ENCODE data around the gene SNTG2. TPM values are rescaled to one million over a fixed set of nuclear protein-coding genes. Genes with fewer than 3 reads are reported as not detected.

The SNTG2 gene
- total RNA-seq, 2 donors from 2014 or later = 4.1 to 11.9 TPM

- Mint-ChIP-seq H3K27ac (no peak overlapping the region), H3K36me3 (ENCODE audit: low read depth) (no peaks in the 10 kb centered on the region), H3K4me1 (no peaks in the 10 kb centered on the region), H3K9me3 (no peaks in the 10 kb centered on the region), H3K4me3 (no peak overlapping the region), H3K27me3 (ENCODE audit: insufficient read depth) (no peaks in the 10 kb centered on the region)
- no peaks in the 10 kb centered on the region for H3K27me3 ChIP-seq (ENCODE audit: control insufficient read depth, insufficient read depth, low read length, poor library complexity, severe bottlenecking)
- H3K4me3 ChIP-seq (ENCODE audit: low read length) = no peak overlapping the region
- no peak for DNase-seq
- H3K27ac ChIP-seq (ENCODE audit: low read depth, low read length) = no peak overlapping the region
- H3K36me3 ChIP-seq (ENCODE audit: control insufficient read depth, insufficient read depth, low read length) = no peaks in the 10 kb centered on the region
- TF ChIP-seq CTCF (conservative IDR thresholded peaks at IDR 0.05) = no peak
- no peaks in the 10 kb centered on the region for H3K4me1 ChIP-seq (ENCODE audit: control insufficient read depth, insufficient read depth, low read length)
- 86 to 94% methylated on average over 5 to 10 of the region's 10 CpGs for WGBS, 2 experiments (ENCODE audit: insufficient coverage in 1 of 2, insufficient read length in 1 of 2)
- no peak overlapping the region for H3K9ac ChIP-seq (ENCODE audit: extremely low read depth, low read length, poor library complexity, severe bottlenecking)
- H3K9me3 ChIP-seq (ENCODE audit: control insufficient read depth, low read length) = no peaks in the 10 kb centered on the region
Measured at GRCh38 chr2:1256632-1257324, 306.1 kb downstream of the SNTG2 start.

GRCh38 chr2:1257334-1257733 is 306.7 kb downstream of the SNTG2 start:
- Histone ChIP-seq H3K27me3 (ENCODE audit: control insufficient read depth, insufficient read depth, low read length, poor library complexity, severe bottlenecking) (no peaks in the 10 kb centered on the region), H3K4me1 (ENCODE audit: control insufficient read depth, insufficient read depth, low read length) (no peaks in the 10 kb centered on the region), H3K36me3 (ENCODE audit: control insufficient read depth, insufficient read depth, low read length) (no peaks in the 10 kb centered on the region), H3K9ac (ENCODE audit: extremely low read depth, low read length, poor library complexity, severe bottlenecking) (no peak overlapping the region), H3K27ac (ENCODE audit: low read depth, low read length) (no peak overlapping the region), H3K4me3 (ENCODE audit: low read length) (no peak overlapping the region), H3K9me3 (ENCODE audit: control insufficient read depth, low read length) (no peaks in the 10 kb centered on the region)
- Mint-ChIP-seq H3K4me3 (no peak overlapping the region), H3K4me1 (no peaks in the 10 kb centered on the region), H3K36me3 (ENCODE audit: low read depth) (no peaks in the 10 kb centered on the region), H3K9me3 (no peaks in the 10 kb centered on the region), H3K27ac (no peak overlapping the region), H3K27me3 (ENCODE audit: insufficient read depth) (no peaks in the 10 kb centered on the region)
- no peak for DNase-seq
- TF ChIP-seq CTCF (conservative IDR thresholded peaks at IDR 0.05) = no peak
- 89% methylated on average over 5 to 11 of the region's 11 CpGs for WGBS, 2 experiments (ENCODE audit: insufficient coverage in 1 of 2, insufficient read length in 1 of 2)

GRCh38 chr2:1259746-1260145 is 309.1 kb downstream of the SNTG2 start:
- Mint-ChIP-seq H3K4me3 (no peak overlapping the region), H3K4me1 (no peaks in the 10 kb centered on the region), H3K27me3 (ENCODE audit: insufficient read depth) (no peaks in the 10 kb centered on the region), H3K9me3 (no peaks in the 10 kb centered on the region), H3K36me3 (ENCODE audit: low read depth) (no peaks in the 10 kb centered on the region), H3K27ac (no peak overlapping the region)
- Histone ChIP-seq H3K27ac (ENCODE audit: low read depth, low read length) (no peak overlapping the region), H3K4me3 (ENCODE audit: low read length) (no peak overlapping the region), H3K9ac (ENCODE audit: extremely low read depth, low read length, poor library complexity, severe bottlenecking) (no peak overlapping the region), H3K4me1 (ENCODE audit: control insufficient read depth, insufficient read depth, low read length) (no peaks in the 10 kb centered on the region), H3K36me3 (ENCODE audit: control insufficient read depth, insufficient read depth, low read length) (no peaks in the 10 kb centered on the region), H3K9me3 (ENCODE audit: control insufficient read depth, low read length) (no peaks in the 10 kb centered on the region), H3K27me3 (ENCODE audit: control insufficient read depth, insufficient read depth, low read length, poor library complexity, severe bottlenecking) (no peaks in the 10 kb centered on the region)
- 89 to 100% methylated on average over 1 to 9 of the region's 9 CpGs for WGBS, 2 experiments (ENCODE audit: insufficient coverage in 1 of 2, insufficient read length in 1 of 2)
- no peak for DNase-seq
- no peak for TF ChIP-seq CTCF (conservative IDR thresholded peaks at IDR 0.05)

Measured in endodermal cell (in vitro differentiated cells).